DND-41 (cell line): ENCODE results near the gene GARNL3.

Source experiments
- ATAC-seq: fragments of 200-7000 bp; cut with Tn5 transposase; 3 replicates; pipeline ENCODE4 v1.9.1; 2021; ENCODE audit warnings: low read depth; ENCODE audit not compliant: insufficient read depth
- DNase-seq: peaks from one replicate; pipeline ENCODE4 v3.0.0-alpha.2; 2020
- H2AFZ ChIP-seq: 2 replicates; pipeline ENCODE4 v1.6.0; 2012; ENCODE audit warnings: low read depth, low read length
- H3K27ac ChIP-seq: 2 replicates; pipeline ENCODE4 v1.5.1; 2012; ENCODE audit warnings: low read length, inconsistent platforms
- H3K27me3 ChIP-seq: fragments of 200-600 bp; sonication (generic); 2 replicates; pipeline ENCODE4 v1.6.0; 2012; ENCODE audit warnings: low read length, mild to moderate bottlenecking, inconsistent platforms; ENCODE audit not compliant: insufficient read depth, poor library complexity
- H3K36me3 ChIP-seq: 2 replicates; pipeline ENCODE4 v1.5.1; 2012; ENCODE audit warnings: low read length, inconsistent platforms; ENCODE audit not compliant: insufficient read depth
- H3K4me1 ChIP-seq: 2 replicates; pipeline ENCODE4 v1.5.1; 2012; ENCODE audit warnings: mild to moderate bottlenecking, low read length; ENCODE audit not compliant: insufficient read depth
- H3K4me2 ChIP-seq: 2 replicates; pipeline ENCODE4 v1.6.0; 2012; ENCODE audit warnings: mild to moderate bottlenecking, moderate library complexity, low read length, inconsistent platforms; ENCODE audit not compliant: insufficient read depth
- H3K4me3 ChIP-seq, 2 experiments: fragments of 200-600 bp in 1 of 2; shearing (Covaris generic) in 1 of 2; 2 replicates each; pipeline ENCODE4 v1.5.1; 2012 to 2016; ENCODE audit warnings: inconsistent platforms in 2 of 2, low read length in 2 of 2, mild to moderate bottlenecking in 2 of 2, low read depth in 1 of 2, moderate library complexity in 1 of 2
- H3K79me2 ChIP-seq: 2 replicates; pipeline ENCODE4 v1.6.0; 2012; ENCODE audit warnings: low read length, inconsistent platforms; ENCODE audit not compliant: insufficient read depth
- H3K9ac ChIP-seq: 2 replicates; pipeline ENCODE4 v1.6.0; 2012; ENCODE audit warnings: low read depth, mild to moderate bottlenecking, inconsistent platforms, low read length, moderate library complexity
- H3K9me3 ChIP-seq: 2 replicates; pipeline ENCODE4 v1.5.1; 2012; ENCODE audit warnings: low read length, moderate library complexity, mild to moderate bottlenecking, inconsistent platforms; ENCODE audit not compliant: insufficient read depth, severe bottlenecking
- H4K20me1 ChIP-seq: 2 replicates; pipeline ENCODE4 v1.6.0; 2012; ENCODE audit warnings: low read length; ENCODE audit not compliant: insufficient read depth
- CTCF ChIP-seq: IDR thresholded peaks from 2 replicates; pipeline ENCODE4 v1.5.1; 2012; ENCODE audit warnings: borderline replicate concordance, low read length, moderate library complexity, mild to moderate bottlenecking; ENCODE audit not compliant: poor library complexity, severe bottlenecking; ENCODE audit errors: extremely low read depth
- EZH2 ChIP-seq: IDR thresholded peaks from 3 replicates; pipeline ENCODE4 v1.6.1; 2012; ENCODE audit warnings: borderline replicate concordance, low read depth, mild to moderate bottlenecking, moderate library complexity, low read length, inconsistent platforms; ENCODE audit not compliant: severe bottlenecking

The GARNL3 gene

GRCh38 chr9:127283135-127283534, 18.6 kb downstream of the GARNL3 start:
- no peak for ATAC-seq
- H3K79me2 ChIP-seq: no peaks in the 10 kb centered on the region
- H4K20me1 ChIP-seq: 0 out of 2 replicates have a peak, but pooled peaks cover 2% of the 10 kb centered on the region
- peaks cover 33% of the 10 kb centered on the region for H3K27me3 ChIP-seq
- TF ChIP-seq CTCF (no peak), EZH2 (no peak)
- H3K4me3 ChIP-seq: no peak overlapping the region
- no peaks in the 10 kb centered on the region for H3K9me3 ChIP-seq
- H3K36me3 ChIP-seq: no peaks in the 10 kb centered on the region
- H3K4me1 ChIP-seq: no peaks in the 10 kb centered on the region
- DNase-seq: no peak
- H3K4me2 ChIP-seq: no peak overlapping the region
- H3K27ac ChIP-seq: no peak overlapping the region
- H3K9ac ChIP-seq: no peak overlapping the region
- H2AFZ ChIP-seq: no peak overlapping the region

GRCh38 chr9:127283917-127284497, 19.4 kb downstream of the GARNL3 start:
- no peaks in the 10 kb centered on the region for H3K36me3 ChIP-seq
- no peak overlapping the region for H3K4me2 ChIP-seq
- 0 out of 2 replicates have a peak, but pooled peaks cover 2% of the 10 kb centered on the region for H4K20me1 ChIP-seq
- no peak overlapping the region for H3K9ac ChIP-seq
- no peak overlapping the region for H2AFZ ChIP-seq
- H3K27me3 ChIP-seq: peaks cover 32% of the 10 kb centered on the region
- no peaks in the 10 kb centered on the region for H3K4me1 ChIP-seq
- H3K4me3 ChIP-seq: no peak overlapping the region
- TF ChIP-seq EZH2: no peak
- peak; percentile 34 for TF ChIP-seq CTCF
- no peaks in the 10 kb centered on the region for H3K79me2 ChIP-seq
- H3K27ac ChIP-seq: no peak overlapping the region
- DNase-seq (peak; percentile 8), ATAC-seq (no peak)
- no peaks in the 10 kb centered on the region for H3K9me3 ChIP-seq

DNA sequence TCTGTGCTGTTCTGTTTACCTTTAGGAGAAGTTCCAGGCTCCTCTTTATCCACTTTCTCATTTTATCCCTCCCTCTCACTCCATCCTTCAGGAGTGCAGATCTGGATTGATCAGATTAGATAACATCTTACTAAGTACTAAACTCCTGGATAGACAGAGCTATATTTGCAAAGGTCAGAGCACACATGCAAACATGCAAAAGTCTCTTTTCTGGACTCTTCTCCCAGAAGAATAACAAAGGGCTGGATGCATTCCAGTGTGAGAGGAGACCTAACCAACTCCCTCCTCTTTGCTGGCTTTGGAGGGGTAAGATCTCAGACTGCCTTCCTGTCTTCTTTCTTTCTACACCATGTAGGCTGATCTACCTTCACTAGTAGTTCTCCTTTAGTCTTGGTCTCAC, 21.4 kb downstream of the GARNL3 start:
- DNase-seq: no peak
- Histone ChIP-seq H3K4me3 (no peak overlapping the region), H3K4me2 (no peak overlapping the region), H3K4me1 (no peaks in the 10 kb centered on the region), H4K20me1 (0 out of 2 replicates have a peak, but pooled peaks cover 2% of the 10 kb centered on the region), H3K36me3 (no peaks in the 10 kb centered on the region), H3K79me2 (no peaks in the 10 kb centered on the region), H3K27me3 (peaks cover 43% of the 10 kb centered on the region), H3K9me3 (no peaks in the 10 kb centered on the region), H2AFZ (no peak overlapping the region), H3K9ac (no peak overlapping the region), H3K27ac (no peak overlapping the region)
- TF ChIP-seq CTCF: no peak
- no peak for TF ChIP-seq EZH2
- ATAC-seq: no peak
